ENCODE measurements around the gene RBM47.

RBM47 gene

DNA sequence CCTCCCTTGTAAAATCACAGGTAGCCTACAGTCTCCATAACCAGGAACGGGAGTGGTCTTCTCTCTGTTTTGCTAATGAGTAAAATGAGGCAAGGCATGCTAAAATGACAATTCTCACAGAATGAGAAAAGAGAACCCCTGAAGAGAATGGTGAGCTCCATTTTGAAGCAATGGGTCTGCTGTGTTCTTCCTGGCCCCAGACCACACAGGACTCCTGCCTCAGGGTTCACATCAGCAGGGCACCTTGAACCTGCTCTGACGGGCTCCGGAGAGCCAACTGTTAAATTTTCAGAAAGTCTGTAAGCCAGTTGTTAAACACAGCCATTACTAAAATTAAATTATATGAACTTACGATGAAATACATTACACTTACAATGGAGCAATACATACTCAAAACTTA, 32.1 kb upstream of the RBM47 start:
- no peaks in the 10 kb centered on the region for H3K79me2 ChIP-seq (ENCODE audit: low read length)
- no peak for TF ChIP-seq EZH2phosphoT487 (IDR thresholded peaks at IDR 0.05; ENCODE audit: low read depth)
- TF ChIP-seq, protein P1, sequence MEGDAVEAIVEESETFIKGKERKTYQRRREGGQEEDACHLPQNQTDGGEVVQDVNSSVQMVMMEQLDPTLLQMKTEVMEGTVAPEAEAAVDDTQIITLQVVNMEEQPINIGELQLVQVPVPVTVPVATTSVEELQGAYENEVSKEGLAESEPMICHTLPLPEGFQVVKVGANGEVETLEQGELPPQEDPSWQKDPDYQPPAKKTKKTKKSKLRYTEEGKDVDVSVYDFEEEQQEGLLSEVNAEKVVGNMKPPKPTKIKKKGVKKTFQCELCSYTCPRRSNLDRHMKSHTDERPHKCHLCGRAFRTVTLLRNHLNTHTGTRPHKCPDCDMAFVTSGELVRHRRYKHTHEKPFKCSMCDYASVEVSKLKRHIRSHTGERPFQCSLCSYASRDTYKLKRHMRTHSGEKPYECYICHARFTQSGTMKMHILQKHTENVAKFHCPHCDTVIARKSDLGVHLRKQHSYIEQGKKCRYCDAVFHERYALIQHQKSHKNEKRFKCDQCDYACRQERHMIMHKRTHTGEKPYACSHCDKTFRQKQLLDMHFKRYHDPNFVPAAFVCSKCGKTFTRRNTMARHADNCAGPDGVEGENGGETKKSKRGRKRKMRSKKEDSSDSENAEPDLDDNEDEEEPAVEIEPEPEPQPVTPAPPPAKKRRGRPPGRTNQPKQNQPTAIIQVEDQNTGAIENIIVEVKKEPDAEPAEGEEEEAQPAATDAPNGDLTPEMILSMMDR (IDR thresholded peaks at IDR 0.05; ENCODE audit: low read depth, low read length): no peak
- H3K27me3 ChIP-seq (ENCODE audit: low read depth, low read length): no peaks in the 10 kb centered on the region
- H3K4me3 ChIP-seq (ENCODE audit: low read length): no peak overlapping the region
- H3K4me1 ChIP-seq (ENCODE audit: low read length): peaks cover 34% of the 10 kb centered on the region
- no peak overlapping the region for H2AFZ ChIP-seq (ENCODE audit: low read depth, low read length)
- no peaks in the 10 kb centered on the region for H3K9me3 ChIP-seq (ENCODE audit: insufficient read depth, low read length)
- H3K4me2 ChIP-seq (ENCODE audit: low read length): no peak overlapping the region
- H3K9ac ChIP-seq (ENCODE audit: low read length): no peak overlapping the region
- H4K20me1 ChIP-seq (ENCODE audit: insufficient read depth, low read length): no peaks in the 10 kb centered on the region
- no peaks in the 10 kb centered on the region for H3K36me3 ChIP-seq (replicated peaks; ENCODE audit: low read depth, low read length)
- H3K27ac ChIP-seq (ENCODE audit: low read length): no peak overlapping the region

DNA sequence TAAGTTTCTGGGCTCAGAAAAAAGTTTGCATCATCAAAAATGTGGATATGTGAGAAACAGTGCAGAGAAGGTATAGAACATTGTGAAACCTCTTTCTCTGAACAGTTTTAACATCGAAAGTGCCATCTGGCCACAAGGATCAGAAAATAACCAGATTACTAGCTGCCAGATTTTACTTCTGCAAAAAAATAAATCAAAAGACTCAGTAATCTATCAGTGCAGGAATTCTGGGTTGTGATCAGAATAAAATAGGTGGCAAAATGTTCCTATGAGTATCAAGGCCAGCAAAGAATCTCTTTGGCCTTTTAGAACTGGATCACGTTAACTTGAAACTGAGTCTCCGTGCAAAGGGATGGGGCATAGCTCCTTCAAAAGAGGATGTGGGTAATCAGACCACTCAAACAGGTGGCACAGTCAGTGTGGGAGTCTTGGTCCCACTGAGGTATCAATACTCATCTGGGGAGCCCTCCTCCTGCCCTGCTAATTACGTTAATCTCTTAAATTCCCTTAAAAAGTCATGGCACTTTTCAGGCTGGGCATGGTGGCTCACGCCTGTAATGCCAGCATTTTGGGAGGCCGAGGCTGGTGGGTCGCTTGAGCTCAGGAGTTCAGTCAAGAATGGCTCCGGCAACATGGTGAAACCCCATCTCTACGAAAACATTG, 26.7 kb upstream of the RBM47 start:
- peaks cover 36% of the 10 kb centered on the region for H3K4me1 ChIP-seq (ENCODE audit: low read length)
- TF ChIP-seq EZH2phosphoT487 (IDR thresholded peaks at IDR 0.05; ENCODE audit: low read depth): no peak
- TF ChIP-seq, protein P1 (IDR thresholded peaks at IDR 0.05; ENCODE audit: low read depth, low read length): no peak
- no peak overlapping the region for H2AFZ ChIP-seq (ENCODE audit: low read depth, low read length)
- H3K27ac ChIP-seq (ENCODE audit: low read length): peak overlapping the region; percentile 75
- no peaks in the 10 kb centered on the region for H3K36me3 ChIP-seq (replicated peaks; ENCODE audit: low read depth, low read length)
- peak overlapping the region; percentile 60 for H3K4me3 ChIP-seq (ENCODE audit: low read length)
- H3K79me2 ChIP-seq (ENCODE audit: low read length): no peaks in the 10 kb centered on the region
- H3K27me3 ChIP-seq (ENCODE audit: low read depth, low read length): 0 out of 2 replicates have a peak, but pooled peaks cover 3% of the 10 kb centered on the region
- no peaks in the 10 kb centered on the region for H3K9me3 ChIP-seq (ENCODE audit: insufficient read depth, low read length)
- H3K4me2 ChIP-seq (ENCODE audit: low read length): peak overlapping the region; percentile 82
- no peaks in the 10 kb centered on the region for H4K20me1 ChIP-seq (ENCODE audit: insufficient read depth, low read length)
- H3K9ac ChIP-seq (ENCODE audit: low read length): peak overlapping the region; percentile 40; the same call in 1 of the 2 replicates

DNA sequence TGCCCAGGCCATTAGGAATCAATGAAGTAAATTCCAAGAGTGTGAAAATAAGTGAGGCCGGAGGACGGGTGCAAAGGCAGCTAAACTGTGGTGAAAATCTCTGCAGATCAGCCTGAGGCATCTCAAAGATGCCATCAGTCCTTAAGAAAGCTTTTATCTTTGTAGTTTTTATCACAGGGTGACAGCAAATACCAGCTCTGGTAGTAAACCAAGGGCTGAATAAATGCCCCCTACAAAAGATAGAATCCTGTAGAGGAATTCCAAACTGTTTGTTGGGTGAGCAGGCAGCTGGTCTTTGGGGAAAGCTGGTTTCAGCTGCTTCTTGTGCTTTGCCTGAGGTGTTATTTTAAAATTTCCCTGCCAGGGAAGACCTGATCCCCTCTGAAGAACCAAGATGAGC, 21.6 kb upstream of the RBM47 start:
- Histone ChIP-seq H3K27ac (ENCODE audit: low read length) (no peak overlapping the region), H3K4me3 (ENCODE audit: low read length) (no peak overlapping the region), H2AFZ (ENCODE audit: low read depth, low read length) (no peak overlapping the region), H3K4me1 (ENCODE audit: low read length) (peaks cover 18% of the 10 kb centered on the region), H3K9ac (ENCODE audit: low read length) (no peak overlapping the region), H3K79me2 (ENCODE audit: low read length) (no peaks in the 10 kb centered on the region), H3K9me3 (ENCODE audit: insufficient read depth, low read length) (no peaks in the 10 kb centered on the region), H3K4me2 (ENCODE audit: low read length) (no peak overlapping the region), H4K20me1 (ENCODE audit: insufficient read depth, low read length) (no peaks in the 10 kb centered on the region), H3K27me3 (ENCODE audit: low read depth, low read length) (0 out of 2 replicates have a peak, but pooled peaks cover 3% of the 10 kb centered on the region), H3K36me3 (replicated peaks; ENCODE audit: low read depth, low read length) (no peaks in the 10 kb centered on the region)
- TF ChIP-seq EZH2phosphoT487 (IDR thresholded peaks at IDR 0.05; ENCODE audit: low read depth): no peak
- TF ChIP-seq, protein P1 (IDR thresholded peaks at IDR 0.05; ENCODE audit: low read depth, low read length): no peak

DNA sequence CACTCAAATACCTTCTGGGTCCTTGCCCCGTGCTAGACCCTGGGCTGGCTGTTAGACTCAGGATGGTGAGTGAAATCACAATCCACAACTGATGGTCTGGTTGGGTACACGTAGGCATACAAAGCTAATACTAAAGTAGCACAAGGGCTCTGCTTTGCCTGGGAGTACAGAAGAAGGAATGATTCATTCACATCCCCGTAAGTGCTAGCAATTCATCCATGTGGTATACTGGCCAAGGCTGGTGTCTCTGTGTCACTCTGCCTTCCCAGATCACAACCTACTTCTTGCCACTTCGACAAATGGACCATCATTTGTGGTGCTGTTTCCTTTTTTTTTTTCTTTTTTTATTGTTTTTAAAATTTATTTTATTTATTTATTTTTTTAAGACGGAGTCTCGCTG, 19.7 kb upstream of the RBM47 start:
- Histone ChIP-seq H3K4me1 (ENCODE audit: low read length) (peaks cover 4% of the 10 kb centered on the region), H2AFZ (ENCODE audit: low read depth, low read length) (no peak overlapping the region), H3K27ac (ENCODE audit: low read length) (no peak overlapping the region), H3K9ac (ENCODE audit: low read length) (no peak overlapping the region), H3K79me2 (ENCODE audit: low read length) (no peaks in the 10 kb centered on the region), H3K9me3 (ENCODE audit: insufficient read depth, low read length) (no peaks in the 10 kb centered on the region), H3K4me2 (ENCODE audit: low read length) (no peak overlapping the region), H3K27me3 (ENCODE audit: low read depth, low read length) (0 out of 2 replicates have a peak, but pooled peaks cover 2% of the 10 kb centered on the region), H3K4me3 (ENCODE audit: low read length) (no peak overlapping the region), H4K20me1 (ENCODE audit: insufficient read depth, low read length) (no peaks in the 10 kb centered on the region), H3K36me3 (replicated peaks; ENCODE audit: low read depth, low read length) (no peaks in the 10 kb centered on the region)
- TF ChIP-seq, protein P1 (IDR thresholded peaks at IDR 0.05; ENCODE audit: low read depth, low read length): no peak
- TF ChIP-seq EZH2phosphoT487 (IDR thresholded peaks at IDR 0.05; ENCODE audit: low read depth): no peak
